GM18498 (cell line): Measurements from ENCODE around the gene INO80.
A peak's percentile ranks its signal among the peaks of the same experiment; 100 is the strongest.
"Not testable (repeated sequence)": the region's sequence is repeated elsewhere in the genome, so short reads cannot be mapped to it uniquely, and the experiment has no call there.

Experiments used
- ATAC-seq: cut with Tn5 transposase; IDR thresholded peaks from one replicate; pipeline ENCODE4 v1.9.1; 2021; ENCODE audit warnings: mild to moderate bottlenecking, moderate library complexity; ENCODE audit not compliant: unreplicated experiment

Gene INO80

DNA sequence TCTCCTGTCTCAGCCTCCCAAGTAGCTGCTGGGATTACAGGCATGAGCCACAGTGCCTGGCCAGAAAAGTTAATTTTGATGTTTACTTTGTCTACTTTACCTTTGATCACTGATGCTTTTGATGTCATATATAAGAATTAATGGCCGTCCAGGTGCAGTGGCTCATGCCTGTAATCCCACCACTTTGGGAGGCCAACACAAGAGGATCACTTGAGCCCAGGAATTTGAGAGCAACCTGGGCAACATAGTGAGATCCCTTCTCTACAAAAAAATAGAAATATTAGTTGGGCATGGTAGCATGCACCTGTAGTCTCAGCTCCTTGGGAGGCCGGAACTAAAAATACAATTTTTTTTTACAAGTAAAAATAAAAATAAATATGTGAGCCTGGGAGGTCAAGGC is 6.8 kb upstream of the INO80 start:
- ATAC-seq: no peak

DNA sequence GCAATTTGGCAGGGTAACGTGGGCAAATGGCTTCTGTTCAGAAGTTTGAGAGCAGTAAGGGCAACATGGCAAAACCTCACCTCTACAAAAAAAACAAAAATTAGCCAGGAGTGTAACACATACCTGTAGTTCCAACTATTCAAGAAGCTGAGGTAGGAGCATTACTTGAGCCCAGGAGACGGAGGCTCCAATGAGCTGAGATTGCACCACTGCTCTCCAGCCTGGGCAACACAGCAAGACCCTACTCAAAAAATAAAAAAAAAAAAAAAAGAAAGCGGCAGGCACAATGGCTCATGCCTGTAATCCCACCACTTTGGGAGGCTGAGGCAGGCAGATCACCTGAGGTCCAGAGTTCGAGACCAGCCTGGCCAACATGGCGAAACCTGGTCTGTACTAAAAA is 5.9 kb upstream of the INO80 start:
- no peak for ATAC-seq

- no peak for ATAC-seq
Observed at GRCh38 chr15:41116962-41117252, 827 bp upstream of the INO80 start.

DNA sequence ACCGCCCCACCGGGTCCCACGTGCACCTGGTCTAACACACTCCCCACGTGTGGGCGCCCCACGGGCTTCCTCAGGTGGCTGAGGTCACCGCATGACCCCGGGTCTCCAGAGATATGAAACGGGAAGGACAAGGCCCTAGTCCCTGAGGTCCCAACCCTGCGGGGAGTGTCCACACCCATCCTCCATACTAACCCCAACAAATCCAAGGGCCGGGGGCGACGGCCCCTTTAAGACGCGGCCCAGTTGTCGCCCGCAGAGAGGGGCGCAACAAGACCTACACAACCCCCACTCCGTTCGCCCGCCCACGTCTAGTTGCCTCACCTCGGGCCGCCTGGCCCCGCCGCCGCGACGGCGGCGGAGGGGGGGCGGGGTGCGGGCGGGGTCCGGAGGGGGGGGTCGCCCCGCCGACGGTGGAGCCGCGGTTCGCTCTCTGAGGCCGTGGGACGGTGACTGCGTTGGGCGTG is 396 bp downstream of the INO80 start:
- ATAC-seq: peak; percentile 56

DNA sequence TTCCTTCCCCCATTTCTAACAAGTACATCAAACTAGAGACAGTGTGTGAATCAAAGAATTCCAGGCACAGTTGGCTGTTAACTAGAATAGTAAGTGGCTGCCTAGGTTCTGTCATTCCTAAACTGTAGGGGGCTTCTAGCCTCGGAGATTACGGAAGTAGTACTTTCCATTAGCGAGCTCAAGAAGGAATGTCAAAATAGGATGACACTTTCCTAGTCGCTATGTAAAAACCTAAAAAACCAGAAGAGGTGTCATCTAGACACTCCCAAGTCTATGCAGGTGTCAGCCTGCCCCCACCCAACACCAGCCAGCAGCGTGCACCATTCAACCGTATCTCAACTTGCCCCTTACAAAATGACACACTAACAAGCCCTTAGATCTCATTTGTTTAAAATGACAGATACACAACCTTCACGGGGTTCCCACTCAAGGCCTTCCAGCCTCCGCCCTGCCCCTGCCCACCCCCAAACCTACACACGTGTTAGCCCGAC is 874 bp downstream of the INO80 start:
- no peak for ATAC-seq

- no peak for ATAC-seq
Observed at GRCh38 chr15:41106947-41107346, 9.1 kb downstream of the INO80 start.

DNA sequence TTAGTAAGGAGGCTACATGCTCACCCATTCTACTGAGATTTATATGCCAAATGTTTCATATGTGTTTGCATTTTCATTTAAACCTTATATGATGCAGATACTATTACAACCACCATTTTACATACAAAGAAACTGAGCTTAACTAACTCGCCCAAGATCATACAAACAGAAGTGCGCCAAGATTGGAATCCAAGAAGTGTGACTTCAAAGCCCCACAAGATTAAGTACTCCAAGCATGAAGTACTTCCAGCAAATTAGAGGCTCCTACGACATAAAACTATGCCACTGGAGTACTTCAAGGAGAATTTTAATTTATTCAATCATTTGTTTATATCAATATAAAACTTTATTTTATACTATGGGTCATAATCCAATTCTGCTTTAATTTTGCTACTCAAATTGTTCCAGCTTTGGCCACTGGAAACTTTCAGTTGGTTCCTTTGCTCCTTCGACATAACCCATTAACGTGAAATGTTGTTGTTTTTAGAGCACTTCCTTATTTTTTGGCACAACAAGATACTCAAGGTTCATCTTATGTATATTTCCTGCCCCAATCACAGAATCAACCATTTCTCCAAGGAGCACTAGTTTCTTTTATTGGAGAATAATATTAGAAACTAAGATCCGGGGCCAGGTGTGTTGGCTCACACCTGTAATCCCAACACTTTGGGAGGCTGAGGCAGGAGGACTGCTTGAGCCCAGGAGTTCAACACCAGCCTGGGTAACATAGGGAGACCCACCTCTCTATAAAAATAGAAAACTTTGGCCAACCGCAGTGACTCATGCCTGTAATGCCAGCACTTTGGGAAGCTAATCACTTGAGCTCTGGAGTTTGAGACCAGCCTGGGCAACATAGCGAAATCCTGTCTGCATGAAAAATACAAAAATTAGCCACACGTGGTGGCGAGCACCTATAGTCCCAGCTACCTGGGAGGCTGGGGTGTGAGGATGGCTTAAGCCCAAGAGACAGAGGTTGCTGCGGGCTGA is 10.4 kb downstream of the INO80 start:
- no peak for ATAC-seq

GRCh38 chr15:41104234-41104633 is 11.8 kb downstream of the INO80 start:
- no peak for ATAC-seq

DNA sequence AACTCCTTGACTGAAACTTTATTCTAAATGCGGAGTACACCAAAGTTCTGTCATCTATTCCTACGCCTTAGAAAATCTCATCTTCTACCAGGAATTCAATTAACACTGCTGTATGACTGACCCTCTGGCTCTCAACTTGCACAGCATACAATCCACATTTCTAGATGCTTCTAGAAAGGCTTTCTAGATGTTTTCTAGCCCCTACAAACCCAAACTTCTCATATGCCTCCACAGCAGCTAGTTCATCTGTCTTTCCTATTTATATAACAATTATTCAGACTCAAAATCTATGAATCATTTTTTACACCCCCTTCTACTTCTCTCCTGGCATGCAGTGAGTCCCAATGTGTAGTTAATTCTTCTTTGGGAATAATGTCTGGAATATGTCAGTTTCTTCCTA is 13.2 kb downstream of the INO80 start:
- no peak for ATAC-seq

DNA sequence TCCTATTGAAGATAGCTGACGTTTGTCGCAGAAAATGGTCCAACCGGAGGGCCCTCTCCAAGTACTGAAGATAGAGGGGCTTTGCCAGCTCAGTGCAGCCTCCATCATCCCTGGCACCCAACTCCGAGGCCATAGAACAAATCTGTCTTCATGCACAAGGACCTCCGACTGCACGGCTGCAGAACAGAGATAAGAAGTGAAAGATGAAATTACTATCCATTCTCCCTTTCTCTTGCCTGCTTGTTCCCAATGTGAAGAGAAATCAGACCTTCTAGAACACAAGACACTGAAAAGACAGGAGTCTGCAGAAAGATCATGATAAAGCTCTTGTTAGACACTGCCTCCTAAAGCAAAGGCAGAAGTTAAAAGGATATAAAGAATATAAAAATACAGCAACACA is 19.9 kb downstream of the INO80 start:
- no peak for ATAC-seq

GRCh38 chr15:41085029-41085428 is 31.1 kb downstream of the INO80 start:
- ATAC-seq: no peak

DNA sequence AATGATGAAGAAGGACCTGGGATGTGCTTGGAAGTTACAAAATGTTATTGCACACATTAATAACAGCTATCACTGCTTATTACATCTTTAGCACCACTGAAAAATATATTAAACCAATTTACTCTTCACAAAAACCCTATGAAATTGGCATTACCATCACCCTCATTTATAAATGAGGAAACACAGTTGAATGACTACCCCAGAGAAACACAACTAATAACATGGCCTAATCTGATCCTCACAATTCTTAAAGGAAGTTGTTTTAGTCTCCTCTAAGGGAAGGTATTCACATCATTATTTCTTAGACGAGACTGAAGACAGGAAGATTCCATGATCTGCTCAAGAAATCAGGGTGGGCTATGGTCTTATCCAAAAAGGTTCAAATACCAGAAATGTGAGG is 35.9 kb downstream of the INO80 start:
- no peak for ATAC-seq

- no peak for ATAC-seq
Observed at GRCh38 chr15:41079717-41080116, 36.4 kb downstream of the INO80 start.

- ATAC-seq: not testable (repeated sequence)
Observed at GRCh38 chr15:41078879-41079278, 37.2 kb downstream of the INO80 start.

DNA sequence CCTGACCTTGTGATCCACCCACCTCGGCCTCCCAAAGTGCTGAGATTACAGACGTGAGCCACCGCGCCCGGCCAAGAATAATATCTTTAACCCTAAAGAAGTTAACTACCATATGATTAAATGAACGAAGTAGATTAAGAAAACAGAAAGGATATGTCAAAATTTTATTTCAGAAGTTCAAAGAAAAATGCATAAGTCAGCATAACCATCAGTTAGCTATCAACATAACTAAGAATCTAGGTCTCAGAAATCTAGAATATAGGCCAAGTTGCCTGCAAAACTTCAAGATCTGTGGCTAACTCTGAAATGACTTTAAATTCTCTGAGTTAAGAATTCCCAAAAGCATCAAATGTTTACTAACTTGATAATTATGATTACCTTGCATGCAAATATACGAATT is 38.0 kb downstream of the INO80 start:
- no peak for ATAC-seq

DNA sequence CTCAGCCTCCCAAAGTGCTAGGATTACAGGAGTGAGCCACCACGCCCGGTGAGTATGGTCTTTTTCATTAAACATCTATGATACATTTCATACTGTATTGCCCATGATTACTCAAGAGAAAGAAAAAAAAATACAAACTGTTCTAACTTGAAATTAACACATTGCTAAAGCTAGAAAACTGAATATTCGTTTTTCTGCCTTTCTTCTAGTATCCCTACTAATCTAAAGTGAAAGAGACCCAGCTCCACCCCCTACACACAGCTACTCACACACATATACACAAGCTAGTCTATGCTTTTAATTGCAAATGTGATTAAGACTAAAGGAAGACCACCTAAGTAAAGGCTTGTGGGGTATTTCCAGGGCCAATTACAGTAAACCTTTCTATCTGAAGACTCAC is 43.1 kb downstream of the INO80 start:
- ATAC-seq: no peak

GRCh38 chr15:41072013-41072412 is 44.1 kb downstream of the INO80 start:
- ATAC-seq: no peak

DNA sequence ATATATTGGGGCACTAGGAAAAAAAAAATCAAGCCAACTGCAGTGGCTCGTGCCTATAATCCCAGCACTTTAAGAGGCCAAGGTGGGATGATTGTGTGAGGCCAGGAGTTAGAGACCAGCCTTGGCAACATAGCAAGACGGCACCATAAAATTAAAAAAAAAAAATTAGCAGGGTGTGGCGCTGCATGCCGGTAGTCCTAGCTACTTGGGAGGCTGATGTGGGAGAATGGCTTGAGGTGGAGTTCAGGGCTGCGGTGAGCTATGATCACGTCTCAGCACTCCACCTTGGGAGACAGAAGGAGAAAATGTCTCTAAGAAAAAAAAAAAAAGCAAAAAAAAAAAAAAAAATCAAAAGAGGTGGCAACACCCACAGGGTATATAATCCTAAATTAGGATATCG is 49.6 kb downstream of the INO80 start:
- ATAC-seq: no peak

- ATAC-seq: no peak
Observed at GRCh38 chr15:41061667-41062066, 54.4 kb downstream of the INO80 start.

- ATAC-seq: no peak
Observed at GRCh38 chr15:41060505-41060904, 55.6 kb downstream of the INO80 start.

DNA sequence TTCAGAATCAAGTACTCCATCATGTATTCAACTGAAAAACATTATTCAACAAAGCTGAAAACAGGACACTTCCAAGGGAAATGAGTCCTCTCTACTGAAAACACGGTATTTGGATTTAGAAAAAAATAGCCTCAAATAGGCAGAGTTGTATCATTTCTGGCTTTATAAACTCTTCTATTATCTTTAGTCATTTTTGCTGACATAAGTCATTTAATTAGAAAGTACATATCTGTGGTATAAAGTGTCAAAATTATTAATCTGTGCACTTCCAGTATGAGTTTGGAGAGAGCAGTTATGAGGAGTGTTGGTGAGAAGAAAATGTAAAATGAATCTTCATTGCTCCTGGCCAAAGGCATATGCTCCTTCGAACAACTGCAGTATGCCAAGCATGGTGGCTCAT is 59.3 kb downstream of the INO80 start:
- no peak for ATAC-seq

DNA sequence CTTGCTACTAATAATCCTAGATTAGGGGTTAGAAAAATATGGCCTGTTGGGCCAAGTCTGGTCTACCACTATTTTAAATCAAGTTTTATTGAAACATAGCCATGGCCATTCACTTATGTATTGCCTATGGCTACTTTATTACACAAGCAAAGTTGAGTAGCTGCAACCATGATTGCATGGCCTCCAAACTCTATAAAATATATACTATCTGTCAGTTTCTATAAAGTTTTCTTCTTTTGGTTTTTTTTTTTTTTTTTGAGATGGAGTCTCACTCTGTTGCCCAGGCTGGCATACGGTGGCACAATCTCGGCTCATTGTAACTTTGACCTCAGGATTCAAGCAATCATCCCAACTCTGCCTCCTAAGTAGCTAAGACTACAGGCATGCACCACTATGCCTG is 60.4 kb downstream of the INO80 start:
- ATAC-seq: no peak

DNA sequence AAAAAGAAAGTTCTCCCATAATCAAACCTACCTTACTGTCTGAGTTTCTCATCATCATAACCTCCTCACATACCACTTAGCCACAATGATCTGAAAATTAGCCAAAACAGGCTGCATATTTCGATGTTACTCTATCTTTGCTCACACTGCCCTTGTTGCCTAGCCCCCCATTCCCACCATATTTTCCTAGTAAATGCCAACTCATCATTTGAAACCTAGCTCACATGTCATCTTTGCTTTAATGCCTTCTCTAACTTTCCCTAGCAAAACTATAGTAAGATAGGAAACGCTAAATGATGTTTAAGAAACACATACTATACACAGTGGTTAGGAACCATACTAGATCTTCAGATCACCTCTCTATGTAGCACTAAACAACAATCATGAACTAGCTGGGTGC is 64.9 kb downstream of the INO80 start:
- no peak for ATAC-seq
